ENCODE measurements around the gene TTC39B.

TTC39B gene

DNA sequence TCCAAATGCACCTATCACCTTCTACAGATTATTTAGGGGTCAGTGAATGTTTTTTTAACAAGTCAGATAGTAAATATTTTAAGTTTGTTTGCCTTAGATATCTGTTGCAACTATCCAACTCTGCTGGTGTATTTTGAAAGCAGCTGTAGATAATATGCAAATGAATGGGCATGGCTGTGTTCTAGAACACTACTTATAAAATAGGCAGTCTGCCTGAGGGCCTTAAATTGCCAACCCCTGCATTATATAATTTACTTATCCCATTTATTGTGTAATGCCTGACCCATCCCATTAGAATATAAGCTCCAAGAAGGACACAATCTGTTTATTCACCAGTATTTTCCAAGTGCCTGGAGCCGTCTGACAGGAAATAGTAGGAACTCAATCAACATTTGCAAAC is 149.0 kb downstream of the TTC39B start:
- H3K4me3 ChIP-seq (ENCODE audit: low read length): no peak overlapping the region
- H3K9me3 ChIP-seq (replicated peaks; ENCODE audit: low read length): no peaks in the 10 kb centered on the region
- H3K36me3 ChIP-seq (ENCODE audit: insufficient read depth, low read length): no peaks in the 10 kb centered on the region
- peak overlapping the region; percentile 37 for H3K4me2 ChIP-seq (ENCODE audit: low read length)
- peaks cover 54% of the 10 kb centered on the region for H3K4me1 ChIP-seq (ENCODE audit: control insufficient read depth, insufficient read depth, low read length)
- H3K9ac ChIP-seq (ENCODE audit: low read depth, low read length): peak overlapping the region; percentile 42
- H3K27me3 ChIP-seq (ENCODE audit: control insufficient read depth, insufficient read depth, low read length): peaks cover 12% of the 10 kb centered on the region

DNA sequence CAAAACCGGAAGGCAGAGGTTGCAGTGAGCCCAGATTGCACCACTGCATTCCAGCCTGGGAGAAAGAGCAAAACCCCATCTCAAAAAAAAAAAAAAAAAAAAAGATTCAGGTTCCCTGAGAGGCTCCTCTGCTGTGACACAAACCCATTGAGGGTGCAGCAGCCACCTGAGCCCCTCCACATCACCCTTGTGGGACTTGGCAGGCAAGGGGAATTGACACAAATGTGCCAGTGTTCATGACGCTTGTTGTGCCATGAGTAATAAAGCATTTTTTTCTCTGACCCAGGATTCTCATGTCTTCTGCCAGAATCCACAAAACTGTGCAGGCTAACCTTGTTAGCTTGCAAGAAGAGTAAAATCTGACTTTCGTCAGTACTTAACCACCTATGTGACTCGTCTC is 149.6 kb downstream of the TTC39B start:
- H3K4me1 ChIP-seq (ENCODE audit: control insufficient read depth, insufficient read depth, low read length): peaks cover 54% of the 10 kb centered on the region
- peaks cover 12% of the 10 kb centered on the region for H3K27me3 ChIP-seq (ENCODE audit: control insufficient read depth, insufficient read depth, low read length)
- H3K9me3 ChIP-seq (replicated peaks; ENCODE audit: low read length): no peaks in the 10 kb centered on the region
- H3K4me2 ChIP-seq (ENCODE audit: low read length): peak overlapping the region; percentile 37
- H3K9ac ChIP-seq (ENCODE audit: low read depth, low read length): peak overlapping the region; percentile 42
- no peak overlapping the region for H3K4me3 ChIP-seq (ENCODE audit: low read length)
- H3K36me3 ChIP-seq (ENCODE audit: insufficient read depth, low read length): no peaks in the 10 kb centered on the region

DNA sequence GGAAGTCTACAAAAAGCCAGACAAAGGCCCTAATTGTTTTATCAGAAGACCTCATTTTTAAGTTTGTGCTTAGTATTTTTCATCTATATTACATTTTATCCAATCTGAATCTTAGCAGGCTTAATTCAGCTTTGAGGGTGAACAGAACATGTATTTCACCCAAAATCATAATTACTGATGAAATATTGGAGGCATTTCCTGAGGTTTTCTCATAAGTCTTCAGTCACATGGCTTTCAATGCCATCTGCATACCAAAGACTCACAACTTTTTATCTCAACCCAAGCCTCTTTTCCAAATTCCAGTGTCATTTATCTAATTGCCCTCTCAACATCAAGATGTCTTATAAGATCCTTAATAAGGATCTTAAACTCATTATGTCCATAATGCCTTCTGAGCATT is 150.8 kb downstream of the TTC39B start:
- Histone ChIP-seq H3K9me3 (replicated peaks; ENCODE audit: low read length) (no peaks in the 10 kb centered on the region), H3K36me3 (ENCODE audit: insufficient read depth, low read length) (no peaks in the 10 kb centered on the region), H3K4me2 (ENCODE audit: low read length) (peak overlapping the region; percentile 16), H3K4me3 (ENCODE audit: low read length) (no peak overlapping the region), H3K27me3 (ENCODE audit: control insufficient read depth, insufficient read depth, low read length) (peaks cover 19% of the 10 kb centered on the region), H3K9ac (ENCODE audit: low read depth, low read length) (peak overlapping the region; percentile 33), H3K4me1 (ENCODE audit: control insufficient read depth, insufficient read depth, low read length) (peaks cover 54% of the 10 kb centered on the region)

DNA sequence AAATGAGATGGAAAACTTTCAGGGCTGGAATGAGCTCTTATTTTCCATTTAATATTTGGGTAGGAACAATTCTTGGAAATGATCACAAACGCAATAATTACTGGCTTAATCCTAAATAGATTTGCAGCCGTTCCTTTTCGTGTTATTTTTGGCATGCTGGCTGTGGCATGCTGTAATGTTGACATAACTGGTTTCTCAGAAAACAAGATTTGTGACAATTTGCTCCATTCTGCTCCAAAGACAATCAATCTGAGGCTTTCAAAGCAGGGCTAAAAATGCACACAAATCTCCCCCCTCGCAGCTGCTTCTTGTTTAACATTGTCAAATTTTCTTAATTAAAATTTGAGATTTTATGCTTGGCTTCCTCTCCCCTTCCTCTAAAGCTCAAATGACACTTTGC is 151.2 kb downstream of the TTC39B start:
- peak overlapping the region; percentile 16 for H3K4me2 ChIP-seq (ENCODE audit: low read length)
- H3K9ac ChIP-seq (ENCODE audit: low read depth, low read length): peak overlapping the region; percentile 33
- H3K4me3 ChIP-seq (ENCODE audit: low read length): no peak overlapping the region
- H3K4me1 ChIP-seq (ENCODE audit: control insufficient read depth, insufficient read depth, low read length): peaks cover 51% of the 10 kb centered on the region
- peaks cover 22% of the 10 kb centered on the region for H3K27me3 ChIP-seq (ENCODE audit: control insufficient read depth, insufficient read depth, low read length)
- no peaks in the 10 kb centered on the region for H3K9me3 ChIP-seq (replicated peaks; ENCODE audit: low read length)
- no peaks in the 10 kb centered on the region for H3K36me3 ChIP-seq (ENCODE audit: insufficient read depth, low read length)

DNA sequence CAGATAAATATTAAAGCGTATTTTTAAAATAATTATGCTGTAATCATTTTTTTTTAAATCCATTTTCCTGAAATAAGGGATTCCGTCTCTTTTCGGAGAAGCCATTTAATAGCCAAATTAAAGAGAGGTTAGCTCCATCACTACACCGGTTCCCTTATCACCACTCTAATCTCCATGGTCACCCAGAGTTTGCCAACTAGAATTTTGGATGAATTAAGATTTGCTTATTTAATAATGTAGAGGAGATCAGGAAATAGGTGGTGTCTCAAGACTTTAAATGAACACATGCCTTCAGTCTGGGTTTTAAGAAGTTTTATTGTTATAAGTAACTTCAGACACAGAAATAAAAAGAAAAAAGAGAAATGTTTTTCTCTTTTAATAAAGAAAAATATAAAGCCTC is 151.7 kb downstream of the TTC39B start:
- H3K27me3 ChIP-seq (ENCODE audit: control insufficient read depth, insufficient read depth, low read length): peaks cover 26% of the 10 kb centered on the region
- H3K4me1 ChIP-seq (ENCODE audit: control insufficient read depth, insufficient read depth, low read length): peaks cover 46% of the 10 kb centered on the region
- H3K9me3 ChIP-seq (replicated peaks; ENCODE audit: low read length): no peaks in the 10 kb centered on the region
- no peaks in the 10 kb centered on the region for H3K36me3 ChIP-seq (ENCODE audit: insufficient read depth, low read length)
- no peak overlapping the region for H3K9ac ChIP-seq (ENCODE audit: low read depth, low read length)
- H3K4me3 ChIP-seq (ENCODE audit: low read length): no peak overlapping the region
- H3K4me2 ChIP-seq (ENCODE audit: low read length): no peak overlapping the region

DNA sequence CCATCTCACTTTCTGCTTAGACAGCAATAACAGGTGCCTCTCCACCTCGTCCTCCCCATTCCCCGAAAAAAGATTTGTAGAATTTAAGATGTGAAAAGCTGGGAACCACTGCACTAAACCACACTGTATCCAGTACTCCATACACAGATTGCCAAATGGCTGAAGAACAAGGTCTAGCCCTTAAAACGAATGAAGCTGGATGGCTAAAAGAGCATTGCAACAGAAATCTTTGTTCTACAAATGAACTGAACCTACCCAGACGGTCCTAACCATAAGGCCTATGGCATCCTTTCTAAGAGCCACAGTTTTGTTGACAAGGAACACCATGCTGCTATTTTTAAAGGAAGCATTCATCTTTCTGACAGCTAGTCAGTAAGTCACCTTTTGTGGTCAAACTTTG is 152.3 kb downstream of the TTC39B start:
- no peaks in the 10 kb centered on the region for H3K36me3 ChIP-seq (ENCODE audit: insufficient read depth, low read length)
- peaks cover 39% of the 10 kb centered on the region for H3K4me1 ChIP-seq (ENCODE audit: control insufficient read depth, insufficient read depth, low read length)
- H3K9me3 ChIP-seq (replicated peaks; ENCODE audit: low read length): no peaks in the 10 kb centered on the region
- H3K9ac ChIP-seq (ENCODE audit: low read depth, low read length): no peak overlapping the region
- H3K4me3 ChIP-seq (ENCODE audit: low read length): no peak overlapping the region
- no peak overlapping the region for H3K4me2 ChIP-seq (ENCODE audit: low read length)
- H3K27me3 ChIP-seq (ENCODE audit: control insufficient read depth, insufficient read depth, low read length): peaks cover 27% of the 10 kb centered on the region

DNA sequence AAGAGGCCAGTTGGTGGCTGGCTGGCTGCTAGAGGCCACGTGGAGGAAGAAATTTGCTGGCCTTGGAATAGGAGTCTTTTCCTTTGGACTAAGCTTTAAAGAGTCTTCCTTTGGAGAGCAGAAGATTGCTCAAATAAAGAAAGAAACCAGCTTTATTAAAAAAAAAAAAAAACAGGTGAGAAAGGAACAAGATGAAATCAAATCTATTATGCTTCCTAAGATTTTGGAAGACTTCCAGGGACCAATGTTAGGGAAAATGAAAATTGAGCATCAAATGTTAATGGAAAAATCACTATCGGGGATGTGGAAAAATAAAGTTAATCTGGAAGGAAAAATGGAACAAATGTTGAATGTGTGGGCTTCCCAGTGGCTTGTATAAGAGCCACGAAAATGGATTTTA is 153.1 kb downstream of the TTC39B start:
- Histone ChIP-seq H3K36me3 (ENCODE audit: insufficient read depth, low read length) (no peaks in the 10 kb centered on the region), H3K27me3 (ENCODE audit: control insufficient read depth, insufficient read depth, low read length) (peaks cover 27% of the 10 kb centered on the region), H3K9me3 (replicated peaks; ENCODE audit: low read length) (no peaks in the 10 kb centered on the region), H3K4me3 (ENCODE audit: low read length) (no peak overlapping the region), H3K4me1 (ENCODE audit: control insufficient read depth, insufficient read depth, low read length) (peaks cover 37% of the 10 kb centered on the region), H3K9ac (ENCODE audit: low read depth, low read length) (no peak overlapping the region), H3K4me2 (ENCODE audit: low read length) (no peak overlapping the region)

DNA sequence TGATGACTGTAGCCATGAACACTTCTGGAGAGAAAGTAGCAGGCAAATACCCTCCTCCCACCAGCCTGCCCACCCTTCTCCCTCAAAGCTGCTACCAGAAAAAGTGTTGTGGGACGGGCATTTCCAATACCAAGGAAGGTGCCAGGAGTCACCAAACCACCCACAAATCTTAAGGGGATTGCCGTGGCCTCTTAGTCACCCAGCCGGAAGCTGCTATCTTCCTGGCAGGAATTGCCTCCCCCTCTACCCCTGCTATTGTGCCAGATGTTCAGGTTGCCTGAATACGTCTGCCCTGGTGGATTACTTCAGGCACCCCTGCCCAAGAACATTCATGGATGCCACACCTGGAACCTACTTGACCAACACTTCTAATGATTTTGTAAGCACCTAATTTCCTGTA is 156.1 kb downstream of the TTC39B start:
- Histone ChIP-seq H3K4me1 (ENCODE audit: control insufficient read depth, insufficient read depth, low read length) (peaks cover 7% of the 10 kb centered on the region), H3K4me3 (ENCODE audit: low read length) (no peak overlapping the region)

DNA sequence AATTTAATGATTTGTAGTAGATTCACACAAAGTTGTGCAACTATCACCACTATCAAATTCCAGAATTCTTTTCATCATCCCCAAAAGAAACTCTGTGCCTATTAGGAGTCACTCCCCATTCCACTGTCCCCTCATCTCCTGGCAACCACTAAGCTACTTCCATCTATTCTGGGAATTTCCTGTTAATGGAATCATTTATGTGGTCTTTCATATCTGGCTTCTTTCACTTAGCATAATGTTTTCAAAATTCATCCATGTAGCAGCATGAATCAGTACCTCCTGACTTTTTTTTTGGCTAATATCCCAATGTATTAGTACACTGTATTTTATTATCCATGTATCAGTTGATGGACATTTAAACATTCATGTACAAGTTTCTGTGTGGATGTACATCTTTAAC is 157.6 kb downstream of the TTC39B start:
- Histone ChIP-seq H3K36me3 (ENCODE audit: insufficient read depth, low read length) (no peaks in the 10 kb centered on the region), H3K9me3 (replicated peaks; ENCODE audit: low read length) (no peaks in the 10 kb centered on the region), H3K4me3 (ENCODE audit: low read length) (no peak overlapping the region), H3K4me2 (ENCODE audit: low read length) (no peak overlapping the region), H3K27me3 (ENCODE audit: control insufficient read depth, insufficient read depth, low read length) (peaks cover 38% of the 10 kb centered on the region), H3K4me1 (ENCODE audit: control insufficient read depth, insufficient read depth, low read length) (peaks cover 6% of the 10 kb centered on the region), H3K9ac (ENCODE audit: low read depth, low read length) (no peak overlapping the region)

More for the DNA sequence above, 156.1 kb downstream of the TTC39B start:
- Histone ChIP-seq H3K4me2 (ENCODE audit: low read length) (no peak overlapping the region), H3K9ac (ENCODE audit: low read depth, low read length) (no peak overlapping the region), H3K27me3 (ENCODE audit: control insufficient read depth, insufficient read depth, low read length) (peaks cover 39% of the 10 kb centered on the region), H3K9me3 (replicated peaks; ENCODE audit: low read length) (no peaks in the 10 kb centered on the region), H3K36me3 (ENCODE audit: insufficient read depth, low read length) (no peaks in the 10 kb centered on the region)

DNA sequence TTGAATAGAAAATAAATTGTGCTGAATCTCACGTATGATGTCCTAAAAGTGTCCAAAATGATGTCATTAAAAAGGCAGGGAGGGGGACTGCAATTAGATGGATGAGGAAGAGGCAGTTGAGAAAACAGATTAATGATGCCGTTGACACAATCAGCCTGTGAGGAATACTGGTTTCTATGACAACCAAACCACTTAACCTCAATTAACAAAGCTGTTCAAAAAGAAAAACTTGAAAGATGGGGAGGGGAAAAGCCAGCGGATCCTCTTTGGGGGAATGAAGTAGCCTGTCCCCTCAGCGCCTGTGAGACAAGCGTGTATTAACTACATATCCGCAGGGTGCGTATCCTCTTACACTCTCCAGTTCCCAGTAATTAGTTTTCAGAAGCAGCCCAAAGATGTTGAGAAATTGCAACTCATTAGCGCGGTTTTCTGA is 160.7 kb downstream of the TTC39B start:
- Histone ChIP-seq H3K9ac (ENCODE audit: low read depth, low read length) (no peak overlapping the region), H3K4me3 (ENCODE audit: low read length) (no peak overlapping the region), H3K4me1 (ENCODE audit: control insufficient read depth, insufficient read depth, low read length) (peaks cover 8% of the 10 kb centered on the region), H3K4me2 (ENCODE audit: low read length) (no peak overlapping the region), H3K36me3 (ENCODE audit: insufficient read depth, low read length) (no peaks in the 10 kb centered on the region), H3K9me3 (replicated peaks; ENCODE audit: low read length) (no peaks in the 10 kb centered on the region), H3K27me3 (ENCODE audit: control insufficient read depth, insufficient read depth, low read length) (peaks cover 39% of the 10 kb centered on the region)

DNA sequence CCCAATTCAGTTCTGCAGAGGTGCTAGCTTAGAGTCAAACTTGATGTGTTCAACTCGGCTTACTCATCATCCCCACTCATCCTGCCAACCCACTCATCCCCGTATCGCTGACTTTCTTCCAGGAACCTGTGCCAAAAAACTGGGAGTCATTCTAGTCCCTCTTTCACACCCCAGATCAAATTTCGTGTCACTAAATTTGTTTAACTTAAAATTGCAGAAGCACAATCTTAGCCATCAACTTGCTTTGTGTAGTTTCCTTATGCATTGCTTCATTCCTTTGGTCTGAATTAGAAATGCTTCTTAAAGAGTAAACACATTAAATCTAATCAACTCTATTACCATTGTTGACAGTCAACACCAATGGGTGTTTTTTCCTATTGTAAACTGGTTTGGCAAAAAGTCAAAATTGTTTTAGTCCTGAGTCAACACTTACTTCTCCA is 162.4 kb downstream of the TTC39B start:
- H3K4me1 ChIP-seq (ENCODE audit: control insufficient read depth, insufficient read depth, low read length): peaks cover 8% of the 10 kb centered on the region
- peaks cover 31% of the 10 kb centered on the region for H3K27me3 ChIP-seq (ENCODE audit: control insufficient read depth, insufficient read depth, low read length)
- no peak overlapping the region for H3K4me3 ChIP-seq (ENCODE audit: low read length)
- H3K4me2 ChIP-seq (ENCODE audit: low read length): peak overlapping the region; percentile 44
- H3K9me3 ChIP-seq (replicated peaks; ENCODE audit: low read length): no peaks in the 10 kb centered on the region
- no peaks in the 10 kb centered on the region for H3K36me3 ChIP-seq (ENCODE audit: insufficient read depth, low read length)
- no peak overlapping the region for H3K9ac ChIP-seq (ENCODE audit: low read depth, low read length)

DNA sequence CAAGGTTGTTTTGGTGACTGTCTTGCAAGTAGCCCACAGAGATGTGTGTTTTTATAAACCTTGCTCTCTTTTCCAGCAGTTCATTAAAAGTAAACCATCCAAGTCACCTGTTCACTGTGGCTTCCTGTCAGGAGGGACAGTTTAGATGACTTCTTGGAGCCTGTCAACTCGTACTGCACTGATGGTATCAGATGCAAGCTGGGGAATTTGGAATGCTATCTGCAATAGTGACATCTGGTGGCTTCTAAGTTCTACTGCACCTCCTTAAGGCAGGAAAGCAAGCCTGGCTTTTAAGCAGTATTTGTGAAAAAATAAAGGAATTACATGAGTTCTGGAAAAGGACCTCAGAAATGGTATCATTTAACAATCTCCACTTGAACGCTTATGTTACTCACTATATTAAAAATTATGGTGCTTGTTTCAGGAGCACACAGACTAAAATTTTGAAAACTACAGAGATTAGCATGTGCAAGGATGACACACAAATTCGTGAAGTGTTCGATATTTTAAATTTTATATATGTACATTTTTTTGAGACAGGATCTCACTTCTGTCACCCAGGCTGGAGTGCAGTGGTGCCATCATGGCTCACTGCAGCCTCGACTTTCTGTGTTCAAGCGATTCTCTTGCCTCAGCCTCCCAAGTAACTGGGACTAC is 164.0 kb downstream of the TTC39B start:
- Histone ChIP-seq H3K27me3 (ENCODE audit: control insufficient read depth, insufficient read depth, low read length) (peaks cover 31% of the 10 kb centered on the region), H3K9ac (ENCODE audit: low read depth, low read length) (no peak overlapping the region)

More for the DNA sequence above, 164.0 kb downstream of the TTC39B start:
- Histone ChIP-seq H3K36me3 (ENCODE audit: insufficient read depth, low read length) (no peaks in the 10 kb centered on the region), H3K4me1 (ENCODE audit: control insufficient read depth, insufficient read depth, low read length) (peaks cover 8% of the 10 kb centered on the region), H3K9me3 (replicated peaks; ENCODE audit: low read length) (no peaks in the 10 kb centered on the region), H3K4me2 (ENCODE audit: low read length) (no peak overlapping the region), H3K4me3 (ENCODE audit: low read length) (no peak overlapping the region)
